GM21390 (cell line): ENCODE data around the gene ZNF565.
A peak's percentile ranks its signal among the peaks of the same experiment; 100 is the strongest.
"Not testable (repeated sequence)": the region's sequence is repeated elsewhere in the genome, so short reads cannot be mapped to it uniquely, and the experiment has no call there.

Experiments used
- ATAC-seq: cut with Tn5 transposase; IDR thresholded peaks from one replicate; pipeline ENCODE4 v1.9.1; 2021; ENCODE audit not compliant: unreplicated experiment

ZNF565 gene

GRCh38 chr19:36151144-36152018 lies 63.1 kb downstream of the ZNF565 start:
- no peak for ATAC-seq

DNA sequence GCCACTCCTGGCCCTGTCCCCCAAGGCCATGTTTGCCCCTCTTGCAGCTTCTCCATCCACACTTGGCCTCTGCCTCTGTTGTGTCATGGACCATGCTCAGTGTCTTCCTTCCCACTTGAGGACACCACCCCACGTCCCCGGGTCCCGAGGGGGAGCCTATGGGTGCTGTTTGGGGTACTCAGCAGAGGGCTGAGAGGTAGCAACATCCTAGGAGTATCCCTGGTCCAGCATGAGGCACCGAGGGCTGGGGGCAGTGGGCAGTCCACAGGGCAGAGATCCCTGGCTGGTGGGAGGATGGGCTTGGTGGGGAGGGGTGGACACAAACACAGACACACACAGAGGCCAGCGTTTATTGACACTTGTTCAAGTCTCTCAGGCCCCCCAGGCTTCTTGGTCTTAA lies 63.9 kb downstream of the ZNF565 start:
- no peak for ATAC-seq

- no peak for ATAC-seq
Observed at GRCh38 chr19:36149673-36150406, 64.6 kb downstream of the ZNF565 start.

DNA sequence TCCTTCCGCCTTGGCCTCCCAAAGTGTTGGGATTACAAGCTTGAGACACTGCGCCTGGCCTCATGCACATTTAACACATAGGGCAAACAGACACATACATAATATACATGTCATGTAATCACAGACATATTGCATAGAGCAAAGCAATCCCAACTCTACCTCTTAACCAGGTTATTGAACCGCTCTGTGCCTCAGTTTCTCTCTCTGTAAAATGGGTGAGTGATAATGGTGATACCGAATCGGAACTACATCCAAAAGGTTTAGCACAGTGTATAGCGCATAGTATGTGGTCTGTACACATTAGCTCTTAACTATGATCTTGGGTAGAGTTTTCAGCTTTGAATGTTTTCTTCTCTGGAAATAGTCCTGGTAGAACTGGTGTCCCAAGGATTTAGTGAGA lies 69.8 kb downstream of the ZNF565 start:
- ATAC-seq, result no peak

DNA sequence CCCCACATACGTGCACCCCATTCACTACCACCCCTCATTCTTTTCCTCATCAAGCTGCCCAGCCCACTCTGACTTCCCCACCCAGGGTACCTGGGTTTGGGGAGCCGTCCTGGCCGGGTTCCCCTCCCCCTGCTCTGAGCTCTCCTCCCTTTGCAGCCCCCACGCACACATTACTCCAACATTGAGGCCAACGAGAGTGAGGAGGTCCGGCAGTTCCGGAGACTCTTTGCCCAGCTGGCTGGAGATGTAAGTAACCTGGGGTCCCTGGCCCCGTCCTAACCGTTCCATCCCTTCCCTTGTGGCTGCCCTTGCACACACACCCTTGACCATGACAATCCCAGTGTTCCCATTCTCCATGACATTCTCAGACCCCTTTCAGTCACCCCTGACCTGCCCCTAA lies 72.0 kb downstream of the ZNF565 start:
- no peak for ATAC-seq

- ATAC-seq, result no peak
Observed at GRCh38 chr19:36142046-36142445, 72.4 kb downstream of the ZNF565 start.

DNA sequence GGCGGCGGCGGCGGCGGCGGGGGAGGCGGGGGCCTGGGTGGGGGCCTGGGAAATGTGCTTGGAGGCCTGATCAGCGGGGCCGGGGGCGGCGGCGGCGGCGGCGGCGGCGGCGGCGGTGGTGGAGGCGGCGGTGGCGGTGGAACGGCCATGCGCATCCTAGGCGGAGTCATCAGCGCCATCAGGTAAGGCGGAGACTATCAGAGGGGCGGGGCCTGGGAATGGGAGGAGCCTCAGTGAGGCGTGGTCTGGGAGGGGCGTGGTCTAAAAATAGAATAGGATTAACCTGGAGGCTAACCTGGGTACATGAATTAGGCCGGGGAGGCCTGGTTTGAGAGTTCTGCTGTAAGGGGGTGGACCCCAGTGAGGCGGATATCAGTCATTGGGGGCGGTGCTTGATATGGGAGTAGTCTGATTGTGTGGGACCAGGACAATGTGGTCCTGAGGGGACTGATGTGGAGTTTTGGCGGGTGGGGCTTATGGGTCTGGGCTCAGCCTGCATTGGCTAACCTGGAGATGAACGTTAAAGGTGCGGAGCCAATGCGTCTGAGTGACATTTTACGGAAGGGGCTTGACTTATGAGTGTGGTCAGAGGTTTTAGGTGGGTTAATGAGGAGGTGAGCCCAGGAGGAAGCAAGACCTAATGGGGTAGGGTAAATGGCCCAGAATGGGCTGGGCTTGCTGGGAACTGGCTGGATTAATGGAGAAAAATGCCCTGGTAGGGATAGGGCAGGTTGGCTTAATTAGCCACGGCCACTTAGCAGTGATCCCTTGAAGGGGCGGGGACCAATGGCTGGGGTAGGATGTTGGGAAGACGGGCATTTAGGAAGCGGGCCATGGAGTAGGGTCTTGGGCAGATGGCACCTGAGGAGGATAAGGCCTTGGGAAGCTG lies 73.2 kb downstream of the ZNF565 start:
- ATAC-seq, result no peak

DNA sequence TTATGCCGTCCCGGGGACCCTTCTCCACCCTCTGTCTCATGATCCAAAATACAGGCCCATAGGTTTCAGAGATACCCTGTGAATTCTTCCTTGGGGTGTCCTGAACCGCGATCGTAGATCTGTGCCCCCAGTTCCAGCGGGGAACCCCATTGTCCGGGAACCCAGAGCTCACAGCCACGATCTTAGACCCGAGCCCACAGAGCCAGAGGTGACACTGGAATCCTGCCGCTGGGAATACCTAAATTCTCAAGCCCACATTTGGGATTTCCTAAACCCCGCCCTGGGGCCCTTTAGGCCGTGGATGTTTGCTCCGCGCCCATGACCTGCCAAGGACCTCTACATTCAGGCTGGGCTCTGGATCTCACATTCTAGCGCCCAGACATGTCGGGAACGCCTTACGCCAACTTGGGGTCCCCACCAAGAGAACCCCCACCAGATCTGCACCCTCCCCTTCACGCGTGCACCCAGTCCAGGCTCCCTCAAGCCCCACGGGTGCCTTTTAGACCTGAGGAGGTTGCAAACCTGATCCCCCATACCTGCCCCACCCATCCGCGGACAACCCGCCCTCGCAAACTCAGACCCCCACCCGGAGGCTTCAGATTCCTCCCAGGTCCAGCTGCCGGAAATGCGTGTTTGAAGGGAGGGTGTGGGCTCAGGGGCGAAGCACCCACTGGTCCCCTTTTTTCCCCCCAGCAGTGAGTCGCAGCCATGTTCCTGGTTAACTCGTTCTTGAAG lies 74.0 kb downstream of the ZNF565 start:
- ATAC-seq, result peak; percentile 10

DNA sequence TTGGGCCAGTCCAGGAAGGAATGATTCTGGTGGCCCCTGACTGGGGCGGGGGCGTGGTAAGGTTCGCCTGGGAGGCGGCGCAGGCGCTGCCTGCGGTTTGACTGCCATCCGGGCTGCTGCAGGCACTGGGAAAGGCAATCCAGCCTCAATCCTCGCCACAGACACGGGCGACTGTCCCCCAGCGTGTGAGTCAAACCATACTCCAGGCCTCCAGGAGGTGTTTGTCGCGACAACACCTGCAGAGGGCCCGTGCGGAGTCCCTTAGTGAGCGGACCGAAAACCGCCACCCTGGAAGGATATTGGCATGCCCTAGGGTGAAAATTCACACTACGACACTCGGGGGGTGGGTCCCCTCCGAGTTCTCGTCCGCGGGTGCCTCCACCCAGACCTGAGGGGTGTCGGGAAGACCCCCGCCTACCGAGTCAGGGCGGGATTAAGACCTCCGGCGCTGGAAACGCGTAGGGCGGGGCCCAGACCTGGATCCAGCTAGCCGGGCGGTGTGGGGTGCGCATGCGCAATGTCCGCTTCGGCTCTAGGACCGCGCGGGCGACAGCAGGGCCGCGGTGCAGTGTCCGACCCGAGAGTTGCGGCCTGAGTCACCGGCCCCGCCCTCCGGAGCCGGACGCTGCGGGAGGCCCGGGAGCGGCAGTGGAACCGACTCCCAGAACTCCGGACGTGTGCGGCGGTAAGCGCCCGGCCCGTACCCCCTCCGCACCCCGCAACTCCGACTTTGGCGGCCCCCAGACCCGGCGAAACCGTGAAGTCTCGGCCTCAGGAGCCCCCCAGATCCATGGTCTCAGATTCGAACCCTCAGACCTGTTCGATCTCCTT lies 74.8 kb downstream of the ZNF565 start, which contains the start of gene CAPNS1:
TSS of gene CAPNS1 (plus strand) at position 594 of the 831 bp plus-strand sequence. CDS start 946 bp downstream, outside the sequence.
- peak; percentile 77 for ATAC-seq

- ATAC-seq, result no peak
Observed at GRCh38 chr19:36139120-36139472, 75.4 kb downstream of the ZNF565 start.

GRCh38 chr19:36136964-36137686 lies 77.3 kb downstream of the ZNF565 start:
- no peak for ATAC-seq

GRCh38 chr19:36134867-36135266 lies 79.6 kb downstream of the ZNF565 start:
- ATAC-seq, result not testable (repeated sequence)
